ENCODE results near the gene POC1A. TPM values are rescaled to one million over a fixed set of nuclear protein-coding genes. Genes with fewer than 3 reads are reported as not detected.

The POC1A gene
- total and polyA plus RNA-seq, 10 of the 15 experiments (the other 5 are each of a cell fraction or from before 2014, with no cell fraction given): 8.5 to 49.8 (median 23.5) TPM

- TF ChIP-seq CTCF (IDR thresholded peaks at IDR 0.05 in 2 of 3, conservative IDR thresholded peaks at IDR 0.05 in 1 of 3; ENCODE audit: control insufficient read depth in 2 of 3, extremely low read depth in 1 of 3, insufficient read depth in 1 of 3, low read depth in 3 of 3, low read length in 3 of 3): peak; percentile 92 to 97 (median 94); a peak in 5 of 6 replicates
- peak; percentile 93 for TF ChIP-seq RAD21 (IDR thresholded peaks at IDR 0.05; ENCODE audit: insufficient read depth, low read depth, low read length)
- TF ChIP-seq PAX8 (IDR thresholded peaks at IDR 0.05): no peak
- TF ChIP-seq RFX5 (IDR thresholded peaks at IDR 0.05; ENCODE audit: low read depth, low read length): no peak
- TF ChIP-seq CUX1 (IDR thresholded peaks at IDR 0.05; ENCODE audit: insufficient replicate concordance, low read depth, low read length): no peak
- no peak for TF ChIP-seq JUND (IDR thresholded peaks at IDR 0.05; ENCODE audit: low read depth, low read length)
- peak; percentile 68; the same call in 1 of the 2 replicates for TF ChIP-seq TARDBP (IDR thresholded peaks at IDR 0.05; ENCODE audit: borderline replicate concordance)
- TF ChIP-seq BACH1 (IDR thresholded peaks at IDR 0.05; ENCODE audit: borderline replicate concordance): no peak
- peak; percentile 89 for TF ChIP-seq STAT1 (conservative IDR thresholded peaks at IDR 0.05)
- TF ChIP-seq SP1 (IDR thresholded peaks at IDR 0.05; ENCODE audit: low read depth, low read length): peak; percentile 16
- TF ChIP-seq MYC (IDR thresholded peaks at IDR 0.05; ENCODE audit: insufficient read depth, insufficient read length, insufficient replicate concordance, low read length, severe bottlenecking): no peak
- TF ChIP-seq ZNF24 (IDR thresholded peaks at IDR 0.05): 0 out of 2 replicates have a peak, but pooled peaks have one; percentile 13
- TF ChIP-seq HCFC1 (IDR thresholded peaks at IDR 0.05; ENCODE audit: low read length): no peak
- TF ChIP-seq RELA (IDR thresholded peaks at IDR 0.05; ENCODE audit: borderline replicate concordance, partially characterized antibody): no peak
- TF ChIP-seq ATF7 (IDR thresholded peaks at IDR 0.05; ENCODE audit: low read depth): no peak
- no peak for TF ChIP-seq EP300 (IDR thresholded peaks at IDR 0.05; ENCODE audit: borderline replicate concordance in 1 of 2, control insufficient read depth in 1 of 2, low read depth in 2 of 2, low read length in 2 of 2)
- TF ChIP-seq BCLAF1 (IDR thresholded peaks at IDR 0.05): no peak
- no peak for TF ChIP-seq NRF1 (conservative IDR thresholded peaks at IDR 0.05; ENCODE audit: low read depth, low read length)
- TF ChIP-seq FOXM1 (IDR thresholded peaks at IDR 0.05; ENCODE audit: low read depth, low read length): peak; percentile 38; the same call in 1 of the 2 replicates
- TF ChIP-seq RCOR1 (conservative IDR thresholded peaks at IDR 0.05; ENCODE audit: low read depth, low read length): no peak
Measured at GRCh38 chr3:52144034-52144795, 10.0 kb downstream of the POC1A start (continued).

All from GM12878 (cell line).